ENCODE results near the gene FAM219A. TPM values are rescaled to one million over a fixed set of nuclear protein-coding genes. Genes with fewer than 3 reads are reported as not detected.

The FAM219A gene
- total RNA-seq, 1 donor from 2014 or later, result 16.8 TPM

DNA sequence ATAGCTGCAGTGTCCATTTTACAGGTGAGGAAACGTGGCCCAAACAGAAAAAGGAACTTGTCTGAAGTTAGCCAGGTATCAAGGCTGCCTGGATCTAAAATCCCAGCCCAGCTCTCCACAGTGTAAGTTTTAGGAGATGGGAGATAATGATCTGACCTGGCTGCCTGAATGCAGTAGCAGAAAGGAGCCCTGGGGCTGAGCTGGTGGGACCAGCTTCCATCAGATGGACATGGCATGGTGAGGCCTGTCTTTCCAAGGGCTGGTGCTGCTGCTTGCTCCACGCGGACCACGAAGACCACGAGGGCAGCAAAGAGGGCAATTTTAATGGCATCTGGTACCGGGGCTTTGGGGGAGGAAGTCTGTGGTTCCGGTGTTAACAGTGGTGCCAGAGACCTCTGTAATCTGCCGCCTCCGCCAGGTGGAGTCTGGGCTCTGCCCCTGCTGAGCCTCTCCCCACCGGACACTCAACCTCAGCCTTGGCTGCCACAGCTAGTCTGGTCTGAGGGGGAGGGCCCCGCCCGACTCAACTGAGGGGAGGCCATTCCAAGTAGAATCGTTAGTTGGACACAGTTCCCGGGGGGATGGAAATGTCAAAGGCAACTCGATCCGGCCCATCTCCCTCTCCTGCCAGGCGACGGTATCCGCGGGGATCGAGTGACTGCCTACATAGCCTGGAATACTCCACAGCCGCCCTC, 82.3 kb downstream of the FAM219A start:
- TF ChIP-seq, protein P1, sequence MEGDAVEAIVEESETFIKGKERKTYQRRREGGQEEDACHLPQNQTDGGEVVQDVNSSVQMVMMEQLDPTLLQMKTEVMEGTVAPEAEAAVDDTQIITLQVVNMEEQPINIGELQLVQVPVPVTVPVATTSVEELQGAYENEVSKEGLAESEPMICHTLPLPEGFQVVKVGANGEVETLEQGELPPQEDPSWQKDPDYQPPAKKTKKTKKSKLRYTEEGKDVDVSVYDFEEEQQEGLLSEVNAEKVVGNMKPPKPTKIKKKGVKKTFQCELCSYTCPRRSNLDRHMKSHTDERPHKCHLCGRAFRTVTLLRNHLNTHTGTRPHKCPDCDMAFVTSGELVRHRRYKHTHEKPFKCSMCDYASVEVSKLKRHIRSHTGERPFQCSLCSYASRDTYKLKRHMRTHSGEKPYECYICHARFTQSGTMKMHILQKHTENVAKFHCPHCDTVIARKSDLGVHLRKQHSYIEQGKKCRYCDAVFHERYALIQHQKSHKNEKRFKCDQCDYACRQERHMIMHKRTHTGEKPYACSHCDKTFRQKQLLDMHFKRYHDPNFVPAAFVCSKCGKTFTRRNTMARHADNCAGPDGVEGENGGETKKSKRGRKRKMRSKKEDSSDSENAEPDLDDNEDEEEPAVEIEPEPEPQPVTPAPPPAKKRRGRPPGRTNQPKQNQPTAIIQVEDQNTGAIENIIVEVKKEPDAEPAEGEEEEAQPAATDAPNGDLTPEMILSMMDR (IDR thresholded peaks at IDR 0.05; ENCODE audit: insufficient read depth, low read length, poor library complexity, severe bottlenecking), result peak; percentile 49
- Histone ChIP-seq H3K36me3 (ENCODE audit: control insufficient read depth, insufficient read depth, low read length) (no peaks in the 10 kb centered on the region), H3K27me3 (ENCODE audit: control insufficient read depth, insufficient read depth, low read length) (peaks cover 28% of the 10 kb centered on the region), H3K4me3 (ENCODE audit: low read depth, low read length) (peak overlapping the region; percentile 60)
- DNase-seq (ENCODE audit: low read depth), result no peak

- DNase-seq (ENCODE audit: low read depth), result no peak
- no peak overlapping the region for H3K4me3 ChIP-seq (ENCODE audit: low read depth, low read length)
- peaks cover 23% of the 10 kb centered on the region for H3K27me3 ChIP-seq (ENCODE audit: control insufficient read depth, insufficient read depth, low read length)
- TF ChIP-seq, protein P1 (IDR thresholded peaks at IDR 0.05; ENCODE audit: insufficient read depth, low read length, poor library complexity, severe bottlenecking), result no peak
- H3K36me3 ChIP-seq (ENCODE audit: control insufficient read depth, insufficient read depth, low read length), result no peaks in the 10 kb centered on the region
These were observed 83.3 kb downstream of the FAM219A start for GRCh38 chr9:34374905-34375552.

DNA sequence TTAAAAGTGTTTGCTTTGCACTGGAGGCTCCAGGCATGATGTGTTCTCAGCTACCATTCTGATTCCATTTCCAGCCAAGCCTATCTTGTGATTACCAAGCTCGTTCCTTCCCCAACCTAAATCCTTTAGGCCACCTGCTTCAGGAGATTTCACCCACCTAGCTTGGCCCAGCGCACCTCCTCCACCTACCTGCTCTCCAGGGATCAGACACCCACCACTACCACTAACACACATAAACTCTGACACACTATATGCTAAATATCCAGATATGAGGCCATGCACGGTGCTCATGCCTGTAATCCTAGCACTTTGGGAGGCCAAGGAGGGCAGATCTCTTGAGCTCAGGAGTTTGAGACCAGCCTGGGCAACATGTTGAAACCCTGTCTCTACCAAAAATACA, 84.0 kb downstream of the FAM219A start:
- no peak for DNase-seq (ENCODE audit: low read depth)
- Histone ChIP-seq H3K4me3 (ENCODE audit: low read depth, low read length) (no peak overlapping the region), H3K27me3 (ENCODE audit: control insufficient read depth, insufficient read depth, low read length) (peaks cover 22% of the 10 kb centered on the region), H3K36me3 (ENCODE audit: control insufficient read depth, insufficient read depth, low read length) (no peaks in the 10 kb centered on the region)
- TF ChIP-seq, protein P1 (IDR thresholded peaks at IDR 0.05; ENCODE audit: insufficient read depth, low read length, poor library complexity, severe bottlenecking), result no peak

DNA sequence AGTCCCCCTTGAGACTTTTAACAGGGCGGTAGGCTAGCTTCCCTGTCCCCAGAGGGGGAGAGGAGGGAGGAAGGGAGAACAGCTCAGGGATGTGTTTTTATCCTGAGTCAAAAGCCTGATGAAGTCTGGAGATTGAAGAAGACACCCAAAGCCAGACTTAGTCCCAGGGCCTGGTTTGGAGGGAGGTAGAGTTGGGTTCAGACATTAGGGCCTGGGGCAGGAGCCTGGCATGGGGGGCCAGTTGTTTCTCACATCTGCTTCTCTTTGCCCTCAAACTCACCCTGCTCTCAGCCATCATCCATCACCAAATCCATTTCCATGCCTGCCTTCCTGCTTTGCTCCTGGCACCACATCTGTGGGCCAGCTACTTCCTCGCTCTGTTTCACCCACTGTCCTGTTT, 84.6 kb downstream of the FAM219A start:
- Histone ChIP-seq H3K4me3 (ENCODE audit: low read depth, low read length) (no peak overlapping the region), H3K36me3 (ENCODE audit: control insufficient read depth, insufficient read depth, low read length) (no peaks in the 10 kb centered on the region), H3K27me3 (ENCODE audit: control insufficient read depth, insufficient read depth, low read length) (peaks cover 22% of the 10 kb centered on the region)
- no peak for DNase-seq (ENCODE audit: low read depth)
- TF ChIP-seq, protein P1 (IDR thresholded peaks at IDR 0.05; ENCODE audit: insufficient read depth, low read length, poor library complexity, severe bottlenecking), result no peak

- no peak for DNase-seq (ENCODE audit: low read depth)
- TF ChIP-seq, protein P1 (IDR thresholded peaks at IDR 0.05; ENCODE audit: insufficient read depth, low read length, poor library complexity, severe bottlenecking), result no peak
- Histone ChIP-seq H3K4me3 (ENCODE audit: low read depth, low read length) (no peak overlapping the region), H3K36me3 (ENCODE audit: control insufficient read depth, insufficient read depth, low read length) (no peaks in the 10 kb centered on the region), H3K27me3 (ENCODE audit: control insufficient read depth, insufficient read depth, low read length) (peaks cover 22% of the 10 kb centered on the region)
These were observed 85.8 kb downstream of the FAM219A start for GRCh38 chr9:34372467-34373011.
